Natural killer cell treated with Interleukin-12 subunit alpha and Interleukin-12 subunit beta and Interleukin-15 and Interleukin-18, amount 100 ng/mL, for 72 hours (primary cell): ENCODE results near the gene NDUFS7. TPM values are rescaled to one million over a fixed set of nuclear protein-coding genes. Genes with fewer than 3 reads are reported as not detected.

Experiments
- ATAC-seq, 2 donors: fragments of 150-1000 bp; cut with Tn5 transposase in 1 of 2; sonication (Bioruptor Pico), chemical (Tn5 transposase) in 1 of 2; 2 replicates each; pipeline ENCODE4 v1.10.0; 2021
- DNase-seq: peaks from one replicate; pipeline ENCODE4 v3.0.0; 2022; ENCODE audit warnings: low spot score
- H3K27ac Mint-ChIP-seq, 2 donors: 1 replicate in 1 of 2; 2 replicates in 1 of 2; pipeline ENCODE4 v1.8.0; 2022; ENCODE audit warnings: mixed read lengths in 2 of 2, mild to moderate bottlenecking in 1 of 2, moderate library complexity in 1 of 2
- H3K27me3 Mint-ChIP-seq, 2 donors: 1 replicate in 1 of 2; 2 replicates in 1 of 2; pipeline ENCODE4 v1.8.0; 2022; ENCODE audit warnings: mixed read lengths in 2 of 2
- H3K36me3 Mint-ChIP-seq: one replicate; pipeline ENCODE4 v1.8.0; 2022; ENCODE audit warnings: mixed read lengths
- H3K4me1 Mint-ChIP-seq, 2 donors: 1 replicate in 1 of 2; 2 replicates in 1 of 2; pipeline ENCODE4 v1.8.0; 2022; ENCODE audit warnings: low read depth in 2 of 2, mixed read lengths in 2 of 2, mild to moderate bottlenecking in 1 of 2
- H3K4me3 Mint-ChIP-seq: one replicate; pipeline ENCODE4 v1.8.0; 2022; ENCODE audit warnings: mixed read lengths
- H3K9me3 Mint-ChIP-seq: 2 replicates; pipeline ENCODE4 v1.8.0; 2022; ENCODE audit warnings: mixed read lengths
- total RNA-seq, 2 donors: library from RNA; stranded (reverse); gene quantifications; one replicate each; pipeline ENCODE4 v1.2.3, GENCODE V29; 2022

NDUFS7 gene
- total RNA-seq, 2 donors from 2014 or later: 89.1 to 89.5 TPM

DNA sequence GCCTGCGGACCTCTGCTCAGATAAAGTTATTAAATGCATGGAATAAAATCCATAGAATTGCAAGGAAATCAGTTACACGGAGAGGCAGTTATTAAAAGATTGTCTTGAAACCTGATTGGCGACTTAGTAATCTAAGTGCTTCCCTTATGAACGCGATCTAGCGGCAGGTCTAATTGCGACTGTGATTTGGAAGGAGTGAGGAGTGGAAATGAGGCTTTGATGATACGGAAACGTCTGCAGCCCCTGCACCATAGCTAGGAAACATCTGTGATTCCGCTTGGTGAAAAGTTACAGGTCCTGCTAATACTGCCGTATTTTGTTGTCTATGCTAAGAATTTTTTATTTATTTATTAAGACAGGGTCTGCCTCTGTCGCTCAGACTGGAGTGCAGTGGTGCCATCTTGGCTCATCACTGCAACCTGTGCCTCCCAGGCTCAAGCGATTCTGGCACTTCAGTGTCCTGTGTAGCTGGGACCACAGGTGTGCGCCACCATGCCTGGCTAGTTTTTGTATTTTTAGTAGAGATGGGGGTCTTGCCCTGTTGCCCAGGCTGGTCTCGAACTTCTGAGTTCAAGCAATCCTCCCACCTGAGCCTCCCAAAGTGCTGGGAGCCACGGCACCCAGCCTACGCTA is 887 bp downstream of the NDUFS7 start:
- peak overlapping the region; percentile 99 to 100 for H3K27ac Mint-ChIP-seq
- ATAC-seq (no peak), DNase-seq (no peak)
- H3K4me3 Mint-ChIP-seq: peak overlapping the region; percentile 85
- no peaks in the 10 kb centered on the region for H3K36me3 Mint-ChIP-seq
- no peaks in the 10 kb centered on the region for H3K9me3 Mint-ChIP-seq
- H3K27me3 Mint-ChIP-seq: no peaks in the 10 kb centered on the region
- peaks cover 16 to 24% of the 10 kb centered on the region in 2 donors for H3K4me1 Mint-ChIP-seq

DNA sequence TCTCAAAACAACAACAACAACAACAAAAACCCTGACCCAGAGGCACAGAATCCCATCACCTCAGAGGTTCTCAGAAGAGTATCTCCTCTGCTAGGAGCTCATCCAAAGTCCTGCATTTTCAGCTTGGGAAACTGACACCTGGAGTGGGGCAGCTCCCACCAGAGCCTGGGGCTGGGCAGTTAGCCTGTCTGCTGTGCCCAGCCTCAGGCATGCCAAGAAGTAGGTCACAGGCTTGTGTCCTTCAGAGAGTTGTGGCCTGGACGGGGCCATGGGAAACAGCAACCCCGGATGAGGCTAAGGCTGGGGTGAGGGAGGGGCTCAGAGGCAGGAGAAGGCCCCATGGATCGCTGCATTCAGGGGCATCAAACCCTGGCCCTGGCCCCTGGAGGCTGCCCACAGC is 2.1 kb downstream of the NDUFS7 start:
- H3K27me3 Mint-ChIP-seq: no peaks in the 10 kb centered on the region
- peaks cover 16 to 24% of the 10 kb centered on the region in 2 donors for H3K4me1 Mint-ChIP-seq
- DNase-seq (no peak), ATAC-seq (no peak)
- no peaks in the 10 kb centered on the region for H3K9me3 Mint-ChIP-seq
- no peak overlapping the region for H3K4me3 Mint-ChIP-seq
- H3K36me3 Mint-ChIP-seq: no peaks in the 10 kb centered on the region
- H3K27ac Mint-ChIP-seq: no peak overlapping the region

DNA sequence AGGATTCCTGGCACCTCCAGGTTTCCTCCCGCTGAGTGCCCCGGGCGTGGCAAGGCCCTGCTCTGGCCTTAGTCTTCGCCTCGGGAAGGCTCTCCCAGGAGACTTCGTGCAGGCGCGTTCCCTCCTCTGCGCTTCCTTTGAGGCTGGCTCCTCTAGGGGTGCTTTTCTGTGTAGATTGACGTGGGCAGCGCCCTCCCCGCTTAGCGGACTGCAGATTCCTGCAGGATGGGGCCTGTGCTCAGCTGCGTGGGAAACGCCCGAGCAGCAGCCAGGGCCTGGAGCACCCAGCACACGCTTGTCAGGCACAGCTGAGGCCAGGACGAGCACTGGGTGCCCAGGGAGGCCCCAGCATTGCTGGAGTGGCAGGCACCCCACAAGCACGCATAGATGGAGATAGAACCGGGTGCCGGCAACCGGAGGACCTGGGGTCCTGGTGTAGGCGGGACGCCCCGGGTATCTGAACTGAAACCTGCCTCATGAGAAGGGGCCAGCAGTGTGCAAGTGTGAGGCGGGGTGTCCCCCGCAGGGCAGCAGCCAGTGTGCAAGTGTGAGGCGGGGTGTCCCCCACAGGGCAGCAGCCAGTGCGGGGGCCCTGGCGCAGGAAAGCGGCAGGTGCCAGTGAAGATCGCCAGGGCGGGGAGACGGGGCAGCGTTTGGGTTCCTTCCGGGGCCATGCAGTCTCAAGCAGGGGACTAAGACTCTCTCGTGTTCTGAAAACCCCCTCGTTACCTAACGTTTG is 3.4 kb downstream of the NDUFS7 start:
- no peaks in the 10 kb centered on the region for H3K36me3 Mint-ChIP-seq
- H3K4me3 Mint-ChIP-seq: no peak overlapping the region
- ATAC-seq: no peak
- no peaks in the 10 kb centered on the region for H3K27me3 Mint-ChIP-seq
- no peak for DNase-seq
- H3K27ac Mint-ChIP-seq: no peak overlapping the region
- no peaks in the 10 kb centered on the region for H3K9me3 Mint-ChIP-seq
- H3K4me1 Mint-ChIP-seq: peaks cover 16 to 24% of the 10 kb centered on the region in 2 donors

DNA sequence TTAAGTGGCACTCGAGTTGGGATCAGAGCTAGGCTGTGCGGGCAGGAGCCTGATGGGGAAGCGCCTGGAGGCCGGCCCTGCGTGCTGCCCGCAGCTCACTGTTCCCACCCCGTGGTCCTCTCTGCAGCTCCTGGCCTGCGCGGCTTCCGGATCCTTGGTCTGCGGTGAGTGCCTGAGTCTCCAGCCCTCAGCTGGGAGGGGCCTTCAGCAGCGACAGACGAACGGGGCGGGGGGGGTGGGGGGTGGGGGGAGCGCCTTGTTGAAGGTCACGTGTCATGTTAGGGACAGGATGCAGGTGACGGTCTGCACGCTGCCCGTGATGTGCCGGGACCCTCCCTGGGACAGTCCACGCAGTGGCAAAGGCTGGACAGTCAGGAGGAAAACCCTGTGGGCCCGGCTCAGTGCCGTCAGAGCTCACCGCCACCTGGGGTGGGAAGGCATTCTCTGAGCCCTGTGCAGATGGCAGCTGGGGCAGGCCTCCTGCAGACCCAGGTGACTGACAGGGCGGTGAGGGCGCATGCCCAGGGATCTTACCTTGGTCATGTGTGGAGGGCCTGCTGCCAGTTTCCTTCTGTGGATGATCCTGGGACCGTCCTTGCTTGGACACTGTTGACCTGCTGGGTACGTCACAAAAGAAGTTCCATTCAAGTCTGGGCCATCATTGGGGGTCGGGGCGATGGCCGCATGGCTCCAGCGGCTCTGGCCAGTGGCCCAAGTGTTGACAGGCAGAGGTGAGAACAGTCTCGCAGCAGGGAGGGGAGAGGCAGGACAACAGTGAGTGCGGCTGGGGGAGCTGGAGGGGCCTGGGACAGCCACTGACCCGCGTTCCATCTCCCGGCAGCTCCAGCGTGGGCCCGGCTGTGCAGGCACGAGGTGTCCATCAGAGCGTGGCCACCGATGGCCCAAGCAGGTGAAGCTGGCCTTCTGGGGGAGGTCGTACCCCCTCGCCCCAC is 4.3 kb downstream of the NDUFS7 start:
- DNase-seq: no peak
- Mint-ChIP-seq H3K27ac (no peak overlapping the region), H3K4me3 (no peak overlapping the region), H3K36me3 (no peaks in the 10 kb centered on the region), H3K9me3 (no peaks in the 10 kb centered on the region), H3K4me1 (peaks cover 13 to 21% of the 10 kb centered on the region in 2 donors), H3K27me3 (no peaks in the 10 kb centered on the region)
- no peak for ATAC-seq

- ATAC-seq: no peak
- H3K4me3 Mint-ChIP-seq: no peak overlapping the region
- peaks cover 6 to 15% of the 10 kb centered on the region in 2 donors for H3K4me1 Mint-ChIP-seq
- no peak overlapping the region for H3K27ac Mint-ChIP-seq
- no peak for DNase-seq
- H3K9me3 Mint-ChIP-seq: no peaks in the 10 kb centered on the region
- H3K27me3 Mint-ChIP-seq: no peaks in the 10 kb centered on the region
- no peaks in the 10 kb centered on the region for H3K36me3 Mint-ChIP-seq
These were observed 4.9 kb downstream of the NDUFS7 start for GRCh38 chr19:1388637-1389026.

DNA sequence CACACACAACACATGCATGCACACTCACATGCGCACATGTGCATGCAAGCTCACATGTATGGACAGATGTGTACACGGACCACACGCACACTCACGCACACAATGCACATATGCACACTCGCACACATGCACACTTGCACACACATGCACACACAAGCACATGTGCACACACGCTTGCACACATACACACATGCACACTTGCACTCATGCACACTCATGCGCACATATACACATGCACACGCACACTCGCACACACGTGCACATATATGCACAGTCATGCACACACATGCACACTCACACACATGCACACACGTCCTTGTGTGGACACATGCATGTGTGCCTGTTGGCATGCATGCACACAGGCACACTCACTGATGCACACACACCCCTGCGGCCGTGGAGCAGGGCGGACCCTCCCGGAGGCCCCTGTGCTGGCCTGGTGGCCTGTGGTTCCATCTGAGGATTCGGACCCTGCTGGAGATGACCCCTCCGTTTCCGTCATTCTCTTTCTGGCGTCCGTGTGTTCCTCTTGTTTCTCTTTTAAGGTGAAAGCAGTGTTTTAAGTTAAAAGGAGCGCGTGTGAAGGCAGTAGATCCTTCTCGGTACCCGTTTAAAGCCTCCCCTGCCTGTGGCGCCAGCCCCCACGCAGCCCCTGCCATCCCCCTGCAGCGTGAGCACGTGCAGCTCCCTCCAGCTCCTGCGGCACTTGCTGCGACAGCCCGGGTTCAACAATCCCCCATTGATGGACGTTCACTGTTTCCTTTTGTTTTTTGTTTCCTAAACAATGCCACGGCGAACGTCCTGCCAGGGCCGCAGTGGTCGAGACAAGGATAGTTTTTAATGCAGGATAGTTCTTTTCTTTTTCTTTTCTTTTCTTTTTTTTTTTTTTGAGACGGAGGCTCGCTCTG is 5.6 kb downstream of the NDUFS7 start:
- DNase-seq (no peak), ATAC-seq (no peak)
- Mint-ChIP-seq H3K4me1 (peaks cover 5 to 13% of the 10 kb centered on the region in 2 donors), H3K27me3 (no peaks in the 10 kb centered on the region), H3K9me3 (no peaks in the 10 kb centered on the region), H3K4me3 (no peak overlapping the region), H3K27ac (no peak overlapping the region), H3K36me3 (no peaks in the 10 kb centered on the region)

GRCh38 chr19:1390890-1391423 is 7.2 kb downstream of the NDUFS7 start:
- Mint-ChIP-seq H3K4me3 (no peak overlapping the region), H3K27me3 (no peaks in the 10 kb centered on the region), H3K36me3 (no peaks in the 10 kb centered on the region)

DNA sequence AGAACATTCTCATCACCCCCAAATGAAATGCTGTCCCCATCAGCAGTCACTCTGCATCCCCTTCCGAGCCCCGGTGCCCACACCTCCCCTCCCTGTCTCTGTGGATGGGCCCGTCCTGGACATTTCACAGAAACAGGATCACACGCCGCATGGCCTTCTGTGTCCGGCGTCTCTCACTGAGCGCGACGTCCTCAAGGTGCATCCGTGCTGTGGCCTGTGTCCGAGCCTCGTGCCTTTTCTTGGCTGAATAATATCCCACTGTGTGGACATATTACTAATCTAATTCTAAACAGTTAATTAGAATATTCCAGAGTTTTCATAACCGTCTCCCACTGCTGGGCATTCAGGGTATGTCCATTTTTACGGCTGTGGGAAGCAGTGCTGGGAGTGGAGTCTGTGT is 8.7 kb downstream of the NDUFS7 start:
- Mint-ChIP-seq H3K36me3 (no peaks in the 10 kb centered on the region), H3K4me3 (no peak overlapping the region), H3K4me1 (peaks cover 0 to 2% of the 10 kb centered on the region in 2 donors), H3K27me3 (no peaks in the 10 kb centered on the region), H3K9me3 (no peaks in the 10 kb centered on the region), H3K27ac (no peak overlapping the region)
- ATAC-seq (no peak), DNase-seq (no peak)

More at GRCh38 chr19:1390890-1391423, 7.2 kb downstream of the NDUFS7 start:
- Mint-ChIP-seq H3K9me3 (no peaks in the 10 kb centered on the region), H3K27ac (no peak overlapping the region), H3K4me1 (peaks cover 0 to 10% of the 10 kb centered on the region in 2 donors)
- DNase-seq (no peak), ATAC-seq (no peak)

GRCh38 chr19:1392939-1393530 is 9.3 kb downstream of the NDUFS7 start:
- no peaks in the 10 kb centered on the region for H3K27me3 Mint-ChIP-seq
- H3K9me3 Mint-ChIP-seq: no peaks in the 10 kb centered on the region
- no peaks in the 10 kb centered on the region for H3K36me3 Mint-ChIP-seq
- peaks cover 0 to 2% of the 10 kb centered on the region in 2 donors for H3K4me1 Mint-ChIP-seq
- no peak for ATAC-seq
- no peak overlapping the region for H3K27ac Mint-ChIP-seq
- no peak for DNase-seq
- no peak overlapping the region for H3K4me3 Mint-ChIP-seq

DNA sequence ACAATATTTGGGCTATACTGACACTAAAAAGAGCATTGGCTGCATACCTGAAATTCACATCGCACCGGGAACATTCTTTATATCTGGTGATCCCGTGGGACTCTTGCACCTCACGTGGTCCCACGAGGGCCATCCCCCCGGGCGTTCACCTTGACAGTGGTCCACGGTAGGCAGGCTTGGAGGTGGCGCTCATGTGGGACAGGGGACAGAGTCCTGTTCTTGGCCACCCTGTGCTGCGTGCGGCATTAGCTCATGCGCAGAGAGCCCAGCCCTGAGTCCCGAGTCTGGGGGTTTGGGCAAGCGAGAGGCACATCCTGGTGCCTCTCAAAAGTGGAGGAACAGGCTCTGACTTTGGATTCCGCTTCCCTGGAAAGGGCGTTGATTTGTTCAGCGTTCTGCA is 10.1 kb downstream of the NDUFS7 start:
- H3K27me3 Mint-ChIP-seq: no peaks in the 10 kb centered on the region
- ATAC-seq (no peak), DNase-seq (no peak)
- H3K4me1 Mint-ChIP-seq: peaks cover 0 to 2% of the 10 kb centered on the region in 2 donors
- no peaks in the 10 kb centered on the region for H3K9me3 Mint-ChIP-seq
- H3K27ac Mint-ChIP-seq: no peak overlapping the region
- H3K4me3 Mint-ChIP-seq: no peak overlapping the region
- no peaks in the 10 kb centered on the region for H3K36me3 Mint-ChIP-seq

- Mint-ChIP-seq H3K9me3 (no peaks in the 10 kb centered on the region), H3K27me3 (no peaks in the 10 kb centered on the region), H3K4me3 (no peak overlapping the region), H3K27ac (no peak overlapping the region), H3K4me1 (no peaks in the 10 kb centered on the region), H3K36me3 (no peaks in the 10 kb centered on the region)
- ATAC-seq: peak in 1 of 2 donors; percentile 10
- DNase-seq: no peak
These were observed 10.8 kb downstream of the NDUFS7 start for GRCh38 chr19:1394252-1395193.
